UCSD-AML1 (cell line): ENCODE results near the gene SCD5.

Source experiments
- DNase-seq: peaks from one replicate; lab custom pipeline; 2025; ENCODE audit not compliant: unreplicated experiment; lab: John Stamatoyannopoulos, UW

Gene SCD5

DNA sequence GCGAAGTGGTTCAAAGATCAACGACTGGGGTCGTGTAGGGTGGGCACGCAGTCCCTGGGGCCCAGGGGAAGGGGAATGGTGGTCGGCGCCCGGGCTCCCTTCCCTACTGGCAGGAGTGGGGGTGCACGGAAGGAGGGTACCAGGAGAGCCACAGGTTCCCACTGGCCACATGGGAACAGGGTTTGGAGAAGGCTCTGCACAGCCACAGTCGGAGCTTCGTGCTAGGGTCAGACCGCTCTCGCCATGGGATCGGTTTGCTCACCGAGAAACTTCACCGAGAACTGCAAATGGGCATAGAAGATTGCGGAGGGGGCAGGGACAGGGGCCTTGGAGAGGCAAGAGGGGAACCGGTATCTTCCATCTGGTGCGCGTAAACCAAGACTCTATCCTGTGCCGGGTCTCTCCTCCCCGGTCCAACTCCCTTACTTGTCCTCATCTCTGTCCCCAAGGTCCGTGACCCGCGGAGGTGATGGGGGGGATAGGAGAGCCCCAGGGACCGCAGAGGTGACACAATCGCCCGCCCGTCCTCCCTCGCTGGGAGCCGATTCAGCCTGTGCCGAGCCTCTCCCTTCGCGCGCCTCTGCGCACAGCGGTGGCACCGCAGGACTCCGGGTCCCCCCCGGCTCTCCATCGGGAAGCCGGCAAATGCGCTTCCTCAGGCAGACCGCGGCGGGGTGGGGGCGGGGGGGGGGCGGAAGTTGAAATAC lies 1.0 kb downstream of the SCD5 start:
- no peak for DNase-seq

GRCh38 chr4:82797040-82797404 lies 1.6 kb downstream of the SCD5 start:
- no peak for DNase-seq

DNA sequence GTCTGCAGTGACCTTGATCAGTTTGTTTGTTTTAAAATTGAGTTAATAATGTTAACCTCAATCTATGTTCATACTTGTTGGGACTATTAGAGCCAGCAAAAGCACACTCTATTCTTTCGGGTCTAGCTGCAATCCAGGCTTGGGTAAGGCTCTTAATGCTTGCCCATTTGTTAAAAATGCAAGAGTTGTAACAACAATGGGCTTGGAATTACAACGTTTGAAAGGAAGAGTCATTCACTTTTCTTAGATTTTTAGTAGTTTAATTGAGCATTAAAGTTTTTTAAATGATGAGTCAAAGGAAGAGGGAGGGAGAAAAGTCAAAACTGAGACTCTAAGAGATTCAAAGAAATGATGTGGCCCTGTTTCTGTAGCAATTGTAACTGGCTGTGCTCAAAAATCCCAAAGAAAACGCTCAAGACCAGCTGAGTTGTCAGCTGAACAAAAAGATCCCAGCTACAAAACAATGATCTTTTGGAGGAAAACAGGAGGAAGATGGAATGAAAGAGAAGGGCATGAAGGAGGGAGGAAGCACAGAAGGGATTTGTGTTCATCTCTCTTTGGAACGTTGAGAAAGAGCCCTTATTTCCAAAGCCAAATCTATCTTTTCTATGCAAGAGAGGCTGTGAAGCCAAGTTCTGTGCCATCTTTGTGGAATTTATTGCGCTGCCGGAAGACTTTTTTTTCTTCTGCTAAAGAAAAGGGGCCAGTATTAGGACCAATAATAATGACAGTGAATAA lies 5.5 kb downstream of the SCD5 start:
- no peak for DNase-seq

- DNase-seq, result no peak
These were observed 7.4 kb downstream of the SCD5 start for GRCh38 chr4:82791179-82791578.

GRCh38 chr4:82790060-82790660 lies 8.4 kb downstream of the SCD5 start:
- DNase-seq, result no peak

GRCh38 chr4:82789025-82789776 lies 9.4 kb downstream of the SCD5 start:
- DNase-seq, result no peak

DNA sequence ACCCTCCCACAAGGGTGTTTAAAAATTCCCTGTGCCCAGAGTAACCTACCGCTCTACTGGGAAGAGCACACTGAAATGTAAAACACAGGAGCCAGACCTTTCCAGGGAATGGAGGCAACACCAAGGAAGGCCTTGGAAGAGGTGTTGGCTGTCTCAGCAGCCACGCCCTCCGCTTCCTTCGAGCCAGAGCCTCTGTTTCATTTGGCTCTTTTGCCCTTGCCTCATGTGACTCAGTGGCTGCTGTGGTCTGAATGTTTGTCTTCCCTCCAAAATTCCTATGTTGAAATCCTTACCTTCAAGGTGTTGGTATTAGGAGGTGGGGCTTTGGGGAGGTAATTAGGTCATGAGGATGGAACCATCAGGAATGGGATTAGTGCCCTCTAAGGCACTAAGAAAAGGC lies 11.3 kb downstream of the SCD5 start:
- DNase-seq, result no peak

DNA sequence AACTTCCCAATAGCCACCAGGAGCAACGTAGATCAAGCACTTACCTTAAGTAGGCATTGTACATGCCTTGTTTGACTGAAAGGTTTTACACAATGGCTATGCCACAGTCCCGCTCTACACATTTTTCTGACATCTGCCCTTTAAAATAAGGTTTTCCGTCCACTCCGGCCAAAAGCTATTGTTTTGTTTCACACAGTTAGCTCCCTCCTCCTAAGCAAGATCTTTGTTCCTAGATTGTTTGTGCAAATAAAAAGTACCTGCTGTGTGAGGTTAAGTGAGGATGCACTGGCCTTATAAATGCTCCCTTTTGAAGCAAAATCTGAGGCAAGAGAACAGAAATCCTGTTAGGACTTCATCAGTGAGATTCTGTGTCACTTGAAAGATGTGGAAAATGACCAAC lies 11.8 kb downstream of the SCD5 start:
- DNase-seq, result no peak

DNA sequence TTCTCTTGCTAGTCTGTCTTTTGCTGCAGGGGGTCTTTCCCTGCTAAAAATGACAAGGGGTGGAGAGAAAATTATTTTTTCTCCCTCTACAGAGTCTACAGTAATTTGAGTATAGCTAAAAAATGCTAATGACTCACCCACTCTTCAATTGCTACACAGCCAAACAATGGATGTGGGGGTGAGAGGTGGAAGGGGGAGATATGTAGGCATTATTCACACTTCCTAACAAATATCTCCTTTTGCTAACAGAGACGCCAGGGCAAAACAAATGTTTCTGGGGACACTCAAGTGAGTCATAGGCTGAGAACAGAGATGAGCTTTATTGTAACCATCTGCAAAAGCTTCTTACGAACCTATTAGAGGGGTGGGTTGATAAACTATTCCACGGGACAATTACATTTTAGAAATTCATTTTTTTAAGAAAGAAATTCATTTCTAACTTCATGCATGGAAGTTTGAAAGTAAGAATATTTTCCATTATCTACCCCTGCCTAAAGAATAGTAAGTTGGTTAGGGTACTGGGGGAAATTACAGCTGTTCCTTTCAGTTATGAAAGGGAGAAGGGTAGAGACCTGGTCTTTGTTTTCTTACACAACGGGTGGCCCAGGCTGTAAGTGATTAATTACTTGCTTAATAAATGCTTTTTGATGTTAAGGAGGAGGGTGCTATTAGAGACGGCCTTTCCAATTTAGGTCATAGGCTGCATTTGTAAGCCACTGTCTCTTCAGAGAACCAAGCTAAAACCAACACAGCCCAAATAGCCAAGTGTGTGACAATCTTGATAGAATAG lies 12.8 kb downstream of the SCD5 start:
- no peak for DNase-seq

- no peak for DNase-seq
These were observed 13.7 kb downstream of the SCD5 start for GRCh38 chr4:82784681-82785610.

- no peak for DNase-seq
These were observed 15.8 kb downstream of the SCD5 start for GRCh38 chr4:82782626-82783345.

DNA sequence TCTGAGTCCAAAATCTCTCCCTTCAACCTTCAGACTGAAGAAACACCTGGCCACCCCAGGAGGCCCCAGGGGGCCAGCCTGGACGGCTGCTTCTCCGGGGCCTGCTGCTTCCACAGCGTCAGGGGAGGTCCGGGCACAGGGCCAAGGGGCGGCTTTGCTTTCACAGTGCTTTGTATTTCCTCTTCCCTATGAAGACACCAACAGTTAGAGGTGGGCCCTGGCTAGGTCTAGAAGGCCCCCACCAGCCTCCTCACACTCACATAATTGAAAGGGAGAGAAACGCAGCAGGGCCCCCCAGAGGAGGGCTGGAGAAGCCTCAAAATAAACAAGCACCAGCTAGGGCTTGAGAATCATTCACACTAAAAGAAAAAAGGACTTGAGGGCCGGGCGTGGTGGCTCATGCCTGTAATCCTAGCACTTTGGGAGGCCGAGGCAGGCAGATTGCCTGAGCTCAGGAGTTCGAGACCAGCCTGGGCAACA lies 17.8 kb downstream of the SCD5 start:
- peak; percentile 13 for DNase-seq

DNA sequence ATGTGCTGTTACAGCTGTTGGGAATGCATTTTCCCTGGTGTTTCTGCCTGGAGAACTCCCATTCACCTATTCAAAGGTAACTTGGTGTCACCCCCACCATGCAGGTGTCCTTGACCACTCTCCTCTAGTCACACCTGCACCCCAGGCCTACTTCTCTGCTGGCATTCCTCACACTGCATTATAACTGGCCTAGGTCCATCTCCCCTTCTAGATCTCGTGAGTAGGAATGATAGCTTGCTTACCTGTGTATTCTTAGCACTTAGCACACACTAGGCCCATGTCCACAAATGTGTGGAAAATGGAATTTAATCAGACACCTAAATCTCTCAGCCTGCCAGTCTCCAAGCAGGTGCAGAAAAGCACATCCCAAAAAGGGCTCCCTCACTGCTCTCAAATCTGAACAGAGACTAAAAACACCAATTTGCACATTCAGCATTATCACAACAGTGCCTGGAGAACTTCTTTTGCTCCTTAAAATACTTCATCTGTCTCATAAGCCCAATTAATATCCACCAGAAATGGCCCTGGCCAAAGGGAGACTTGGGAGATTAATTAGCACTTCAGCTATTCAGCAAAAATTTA lies 18.3 kb downstream of the SCD5 start:
- no peak for DNase-seq

GRCh38 chr4:82779032-82779431 lies 19.6 kb downstream of the SCD5 start:
- no peak for DNase-seq

DNA sequence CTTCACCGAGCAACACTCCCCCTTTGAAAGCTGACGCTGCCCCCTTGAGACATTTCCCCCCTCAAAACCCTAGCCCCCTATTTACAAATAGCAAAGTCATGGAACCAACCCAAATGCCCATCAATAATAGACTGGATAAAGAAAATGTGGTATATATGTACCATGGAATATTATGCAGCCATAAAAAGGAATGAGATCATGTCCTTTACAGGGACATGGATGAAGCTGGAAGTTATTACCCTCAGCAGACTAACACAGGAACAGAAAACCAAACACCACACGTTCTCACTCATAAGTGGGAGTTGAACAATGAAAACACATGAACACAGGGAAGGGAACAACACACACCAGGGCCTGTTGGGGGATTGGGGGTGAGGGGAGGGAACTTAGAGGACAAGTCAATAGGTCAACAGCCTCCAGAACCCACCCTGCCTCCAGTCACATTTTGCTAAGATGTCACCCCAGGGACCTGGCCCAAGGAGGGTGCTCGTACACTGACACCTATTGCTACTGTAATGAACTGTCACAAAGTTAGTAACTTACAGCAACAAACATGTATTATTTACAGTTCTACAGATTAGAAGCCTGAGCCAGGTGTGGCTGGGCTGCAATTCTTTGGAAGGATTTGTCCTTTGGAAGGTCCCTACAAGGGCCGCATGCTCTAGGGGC lies 20.6 kb downstream of the SCD5 start:
- no peak for DNase-seq

DNA sequence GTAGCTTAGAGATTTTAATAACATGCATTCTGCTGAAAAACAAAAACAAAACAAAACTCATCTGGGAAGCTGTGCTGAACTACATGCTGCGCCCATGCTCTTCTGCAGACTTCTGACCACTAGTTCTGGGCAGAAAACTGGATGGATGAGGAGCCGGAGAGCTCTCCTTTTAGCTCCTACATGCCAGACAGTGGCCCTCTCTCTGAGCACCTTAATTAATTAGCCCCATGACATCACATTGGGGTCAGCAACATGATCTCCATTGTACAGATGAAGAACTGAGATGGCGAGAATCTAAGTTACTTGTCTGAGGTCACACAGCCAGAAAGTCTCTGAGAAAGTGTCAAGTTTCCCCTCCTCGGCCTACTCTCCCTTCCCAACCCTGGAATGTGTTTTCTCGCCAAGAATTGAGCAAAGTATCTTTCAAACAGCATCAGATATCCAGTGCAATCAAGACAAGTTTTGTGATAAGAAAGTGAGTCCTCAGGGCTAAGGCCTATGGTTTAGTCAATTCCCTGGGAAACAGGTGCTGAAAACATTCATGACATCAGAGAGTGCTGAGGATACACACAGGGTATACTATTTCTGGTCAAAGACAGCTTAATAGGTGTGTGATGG lies 21.6 kb downstream of the SCD5 start:
- no peak for DNase-seq

GRCh38 chr4:82775243-82775642 lies 23.4 kb downstream of the SCD5 start:
- no peak for DNase-seq

DNA sequence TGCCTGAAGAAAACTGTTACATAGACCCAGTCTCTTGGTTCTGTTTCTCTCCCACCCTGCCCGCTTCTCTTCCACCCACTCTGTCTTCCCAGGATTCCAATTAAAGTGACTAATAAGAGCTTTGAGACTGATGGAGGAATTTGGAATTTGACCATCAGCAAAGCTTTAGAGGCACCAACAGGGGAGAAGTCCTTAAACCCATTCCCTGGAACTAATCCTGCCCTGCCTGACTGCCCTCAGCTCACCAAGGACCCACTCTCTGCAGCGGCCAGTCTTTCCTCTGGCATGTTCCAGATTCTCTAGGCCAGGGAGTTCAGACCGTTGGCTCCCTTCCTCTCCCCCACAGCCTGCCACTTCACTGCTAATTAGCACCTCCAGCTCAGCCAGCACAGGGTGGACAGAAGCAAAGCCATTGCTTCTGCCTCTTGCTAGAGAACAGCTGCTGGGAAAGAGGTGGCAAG lies 23.9 kb downstream of the SCD5 start:
- no peak for DNase-seq
